Uterus (tissue), 2 donors: Measurements from ENCODE around the gene DNAJC28.

Experiments used
- POLR2A ChIP-seq, 2 donors: fragments of 450-650 bp; IDR thresholded peaks; one replicate each; pipeline ENCODE4 v1.6.1; 2016; ENCODE audit warnings: antibody characterized with exemption in 2 of 2, mild to moderate bottlenecking in 1 of 2, moderate library complexity in 1 of 2
- TF ChIP-seq, protein P1 (sequence below), 4 experiments: fragments of 200-600 bp in 2 of 4; fragments of 450-650 bp in 2 of 4; sonication (generic) in 2 of 4; IDR thresholded peaks; one replicate each; pipeline ENCODE4 v1.5.1; 2016 to 2019; ENCODE audit warnings: antibody characterized with exemption in 4 of 4, mild to moderate bottlenecking in 2 of 4, moderate library complexity in 1 of 4

DNA sequence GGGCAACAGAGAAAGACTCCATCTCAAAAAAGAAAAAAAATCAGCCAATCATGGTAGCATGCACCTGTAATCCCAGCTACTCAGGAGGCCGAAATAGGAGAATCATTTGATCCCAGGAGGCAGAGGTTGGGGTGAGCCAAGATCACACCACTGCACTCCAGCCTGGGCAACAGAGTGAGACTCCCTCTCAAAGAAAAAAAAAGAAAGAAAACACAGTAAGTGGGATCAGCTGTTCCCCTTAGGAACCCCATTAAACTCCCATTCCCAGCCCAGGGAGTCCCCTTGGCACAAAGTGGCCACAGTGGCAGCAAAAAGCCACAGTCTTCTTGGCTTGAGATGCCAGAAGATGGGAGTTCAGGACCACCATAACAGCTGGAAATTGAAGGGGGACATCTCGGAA is 20.8 kb downstream of the DNAJC28 start:
- TF ChIP-seq, protein P1, sequence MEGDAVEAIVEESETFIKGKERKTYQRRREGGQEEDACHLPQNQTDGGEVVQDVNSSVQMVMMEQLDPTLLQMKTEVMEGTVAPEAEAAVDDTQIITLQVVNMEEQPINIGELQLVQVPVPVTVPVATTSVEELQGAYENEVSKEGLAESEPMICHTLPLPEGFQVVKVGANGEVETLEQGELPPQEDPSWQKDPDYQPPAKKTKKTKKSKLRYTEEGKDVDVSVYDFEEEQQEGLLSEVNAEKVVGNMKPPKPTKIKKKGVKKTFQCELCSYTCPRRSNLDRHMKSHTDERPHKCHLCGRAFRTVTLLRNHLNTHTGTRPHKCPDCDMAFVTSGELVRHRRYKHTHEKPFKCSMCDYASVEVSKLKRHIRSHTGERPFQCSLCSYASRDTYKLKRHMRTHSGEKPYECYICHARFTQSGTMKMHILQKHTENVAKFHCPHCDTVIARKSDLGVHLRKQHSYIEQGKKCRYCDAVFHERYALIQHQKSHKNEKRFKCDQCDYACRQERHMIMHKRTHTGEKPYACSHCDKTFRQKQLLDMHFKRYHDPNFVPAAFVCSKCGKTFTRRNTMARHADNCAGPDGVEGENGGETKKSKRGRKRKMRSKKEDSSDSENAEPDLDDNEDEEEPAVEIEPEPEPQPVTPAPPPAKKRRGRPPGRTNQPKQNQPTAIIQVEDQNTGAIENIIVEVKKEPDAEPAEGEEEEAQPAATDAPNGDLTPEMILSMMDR (IDR thresholded peaks at IDR 0.05), result no peak
- TF ChIP-seq POLR2A (IDR thresholded peaks at IDR 0.05), result no peak
